PFSK-1 (cell line): ENCODE data around the gene USP7.

Experiments used
- FOXP2 ChIP-seq: optimal IDR thresholded peaks from 2 replicates; pipeline ENCODE3; 2011; ENCODE audit warnings: borderline replicate concordance, control low read depth, inconsistent platforms; ENCODE audit not compliant: insufficient read depth; ENCODE audit errors: extremely low read length, extremely low read depth
- POLR2AphosphoS5 ChIP-seq: IDR thresholded peaks from 2 replicates; pipeline ENCODE4 v1.6.1; 2012; ENCODE audit warnings: low read depth, mild to moderate bottlenecking, control low read depth, low read length, moderate library complexity
- REST ChIP-seq, 2 experiments: IDR thresholded peaks; 2 replicates each; pipeline versions ENCODE4 v1.6.1 to v1.8.0; 2011 to 2012; ENCODE audit warnings: low read depth in 2 of 2, low read length in 2 of 2, control low read depth in 1 of 2, inconsistent platforms in 1 of 2, mild to moderate bottlenecking in 1 of 2, moderate library complexity in 1 of 2; ENCODE audit not compliant: insufficient read depth in 1 of 2
- SIN3A ChIP-seq: IDR thresholded peaks from 2 replicates; pipeline ENCODE4 v1.6.1; 2012; ENCODE audit warnings: mild to moderate bottlenecking, low read length, moderate library complexity, borderline replicate concordance; ENCODE audit not compliant: insufficient read depth
- TAF1 ChIP-seq: IDR thresholded peaks from 2 replicates; pipeline ENCODE4 v1.6.1; 2012; ENCODE audit warnings: low read length, control low read depth, borderline replicate concordance; ENCODE audit not compliant: insufficient read depth

DNA sequence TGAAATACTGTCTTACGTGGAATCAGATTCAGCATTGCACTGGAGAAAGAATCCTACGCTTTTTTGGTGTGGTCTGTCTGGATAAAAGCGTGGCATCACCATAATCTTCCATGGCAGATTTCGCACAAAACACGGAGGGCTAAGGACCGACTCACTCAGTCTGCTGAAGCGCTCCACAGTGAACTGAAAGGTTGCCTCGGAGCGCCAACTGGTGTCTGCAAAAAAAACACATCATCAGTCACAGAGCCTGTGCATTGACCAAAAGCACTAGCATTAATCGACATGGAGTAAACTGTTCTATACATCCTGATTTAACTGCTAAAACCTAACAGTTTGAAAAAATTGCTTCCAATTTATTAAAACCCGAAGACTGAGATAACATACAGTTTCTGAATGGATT lies 40.5 kb downstream of the USP7 start:
- TF ChIP-seq POLR2AphosphoS5 (no peak), REST (IDR thresholded peaks at IDR 0.05; ENCODE audit: insufficient read depth in 1 of 2, low read depth in 2 of 2, low read length in 2 of 2) (no peak), TAF1 (no peak), SIN3A (no peak), FOXP2 (no peak)
